SK-N-SH (cell line): ENCODE results near the gene DPP4. TPM values are rescaled to one million over a fixed set of nuclear protein-coding genes. Genes with fewer than 3 reads are reported as not detected.

Experiments used
- CTCF ChIA-PET: fragments of 300-600, 350-600 bp; formaldehyde crosslinking; extraction: SDS; loops from one replicate; lab custom pipeline; 2021; lab: Yijun Ruan, JAX
- POLR2A ChIA-PET: fragments of 350-600 bp; sonication (Branson Sonifier 250); formaldehyde crosslinking; extraction: SDS; loops from one replicate; lab custom pipeline; 2020; ENCODE audit warnings: antibody characterized with exemption, inconsistent platforms; lab: Yijun Ruan, JAX
- DNase-seq: peaks from one replicate; pipeline ENCODE4 v3.0.0; 2012
- H2AFZ ChIP-seq: fragments of 200-600 bp; sonication (generic); 2 replicates; pipeline ENCODE4 v1.8.1; 2016; ENCODE audit warnings: antibody characterized with exemption, mild to moderate bottlenecking, low read depth
- H3F3A ChIP-seq: fragments of 200-600 bp; sonication (generic); replicated peaks from 2 replicates; pipeline ENCODE3; 2016; ENCODE audit warnings: antibody characterized with exemption, mild to moderate bottlenecking; ENCODE audit not compliant: insufficient read depth
- H3K27ac ChIP-seq, 2 experiments: fragments of 200-500 bp in 1 of 2; fragments of 200-600 bp in 1 of 2; sonication (Bioruptor generic) in 1 of 2; sonication (generic), shearing (Covaris generic) in 1 of 2; 2 replicates each; pipeline versions ENCODE4 v1.5.1 to v1.6.1; 2014 to 2016; ENCODE audit warnings: low read depth in 2 of 2, inconsistent platforms in 1 of 2, low read length in 1 of 2, mild to moderate bottlenecking in 1 of 2, mixed read lengths in 1 of 2
- H3K27me3 ChIP-seq: fragments of 200-600 bp; sonication (generic), shearing (Covaris generic); 2 replicates; pipeline ENCODE4 v1.6.1; 2016; ENCODE audit warnings: mixed run types; ENCODE audit not compliant: insufficient read depth
- H3K36me3 ChIP-seq, 2 experiments: fragments of 200-500 bp in 1 of 2; fragments of 200-600 bp in 1 of 2; sonication (Bioruptor generic) in 1 of 2; sonication (generic) in 1 of 2; replicated peaks in 1 of 2; 2 replicates each; pipeline versions ENCODE3 to v1.5.1; 2014 to 2016; ENCODE audit warnings: low read length in 1 of 2, mild to moderate bottlenecking in 1 of 2; ENCODE audit not compliant: insufficient read depth in 2 of 2, control insufficient read depth in 1 of 2
- H3K4me1 ChIP-seq, 2 experiments: fragments of 200-500 bp in 1 of 2; fragments of 200-600 bp in 1 of 2; sonication (Bioruptor generic) in 1 of 2; sonication (generic), shearing (Covaris generic) in 1 of 2; 2 replicates each; pipeline versions ENCODE4 v1.5.1 to v1.6.1; 2014 to 2016; ENCODE audit warnings: low read depth in 1 of 2, low read length in 1 of 2, mixed run types in 1 of 2; ENCODE audit not compliant: insufficient read depth in 2 of 2, control insufficient read depth in 1 of 2
- H3K4me2 ChIP-seq: fragments of 200-600 bp; sonication (generic), shearing (Covaris generic); 2 replicates; pipeline ENCODE4 v1.6.1; 2017; ENCODE audit warnings: mixed run types
- H3K4me3 ChIP-seq, 2 experiments: fragments of 200-500 bp in 1 of 2; fragments of 200-600 bp in 1 of 2; sonication (Bioruptor generic) in 1 of 2; sonication (generic), shearing (Covaris generic) in 1 of 2; 2 replicates each; pipeline versions ENCODE4 v1.5.1 to v1.8.1; 2014 to 2016; ENCODE audit warnings: low read depth in 2 of 2, inconsistent platforms in 1 of 2, low read length in 1 of 2, mild to moderate bottlenecking in 1 of 2, mixed read lengths in 1 of 2, moderate library complexity in 1 of 2
- H3K79me2 ChIP-seq: fragments of 200-600 bp; sonication (generic); 2 replicates; pipeline ENCODE4 v1.8.1; 2017; ENCODE audit warnings: mild to moderate bottlenecking; ENCODE audit not compliant: insufficient read depth
- H3K9ac ChIP-seq: fragments of 200-600 bp; sonication (generic); 2 replicates; pipeline ENCODE4 v1.6.1; 2017; ENCODE audit warnings: mixed run types
- H3K9me2 ChIP-seq: fragments of 200-600 bp; sonication (generic); 2 replicates; pipeline ENCODE4 v1.6.1; 2017; ENCODE audit warnings: mixed run types
- H3K9me3 ChIP-seq: fragments of 200-600 bp; sonication (generic); 2 replicates; pipeline ENCODE4 v1.6.1; 2017; ENCODE audit warnings: mixed run types, mild to moderate bottlenecking, moderate library complexity
- H4K20me1 ChIP-seq: fragments of 200-600 bp; sonication (generic); 2 replicates; pipeline ENCODE4 v1.6.1; 2017; ENCODE audit warnings: mild to moderate bottlenecking, mixed run types; ENCODE audit not compliant: insufficient read depth
- ELF1 ChIP-seq: IDR thresholded peaks from 2 replicates; pipeline ENCODE4 v1.4.0; 2012
- EP300 ChIP-seq, 2 experiments: IDR thresholded peaks; 2 replicates each; pipeline versions ENCODE4 v1.4.0 to v1.6.1; 2012; ENCODE audit warnings: borderline replicate concordance in 1 of 2, low read depth in 1 of 2, low read length in 1 of 2
- FOXM1 ChIP-seq: IDR thresholded peaks from 2 replicates; pipeline ENCODE4 v1.4.0; 2012; ENCODE audit warnings: low read depth, mild to moderate bottlenecking
- MEF2A ChIP-seq: IDR thresholded peaks from 2 replicates; pipeline ENCODE4 v1.4.0; 2012; ENCODE audit warnings: low read depth, borderline replicate concordance
- NRF1 ChIP-seq: IDR thresholded peaks from 2 replicates; pipeline ENCODE4 v1.6.1; 2012; ENCODE audit warnings: low read depth, mild to moderate bottlenecking, low read length
- RAD21 ChIP-seq: IDR thresholded peaks from 2 replicates; pipeline ENCODE4 v1.6.1; 2012; ENCODE audit warnings: mild to moderate bottlenecking, low read length
- RFX5 ChIP-seq: IDR thresholded peaks from 2 replicates; pipeline ENCODE4 v1.6.1; 2012; ENCODE audit warnings: mild to moderate bottlenecking, improper control_type of control experiment, low read length
- RXRA ChIP-seq: IDR thresholded peaks from 2 replicates; pipeline ENCODE4 v1.4.0; 2012; ENCODE audit warnings: low read depth, mild to moderate bottlenecking, borderline replicate concordance
- SMC3 ChIP-seq: IDR thresholded peaks from 2 replicates; pipeline ENCODE4 v1.6.1; 2012; ENCODE audit warnings: low read depth, low read length, improper control_type of control experiment
- TAF1 ChIP-seq: IDR thresholded peaks from 2 replicates; pipeline ENCODE4 v1.6.1; 2012; ENCODE audit warnings: low read depth, mild to moderate bottlenecking, low read length, moderate library complexity, borderline replicate concordance
- TCF12 ChIP-seq: IDR thresholded peaks from 2 replicates; pipeline ENCODE4 v1.4.0; 2012
- WGBS: methylation state at CpG from one replicate; pipeline ENCODE4 v1.1.6; 2017; ENCODE audit warnings: low lambda C conversion rate; 5-methylcytosine and 5-hydroxymethylcytosine counted together
- polyA plus RNA-seq, 3 experiments: library from polyadenylated mRNA; depleted of rRNA; stranded (reverse); fragments of >200 nt; gene quantifications; 2 replicates each; pipeline ENCODE4 v1.2.3, GENCODE V29; 2012
- TF ChIP-seq, protein P1 (sequence below): IDR thresholded peaks from 2 replicates; pipeline ENCODE4 v1.4.0; 2012; ENCODE audit warnings: low read depth
- TF ChIP-seq, protein P2 (sequence below): IDR thresholded peaks from 2 replicates; pipeline ENCODE4 v1.6.1; 2012; ENCODE audit warnings: mild to moderate bottlenecking, low read depth, low read length, moderate library complexity
- TF ChIP-seq, protein P3 (sequence below): IDR thresholded peaks from 2 replicates; pipeline ENCODE4 v1.4.0; 2012; ENCODE audit warnings: low read depth, borderline replicate concordance
- TF ChIP-seq, protein P4 (sequence below): IDR thresholded peaks from 2 replicates; pipeline ENCODE4 v1.4.0; 2012; ENCODE audit warnings: low read depth, borderline replicate concordance
- TF ChIP-seq, protein P5 (sequence below): fragments of 150-350 bp; IDR thresholded peaks from 2 replicates; pipeline ENCODE4 v1.6.1; 2016; ENCODE audit warnings: mild to moderate bottlenecking, low read depth, low read length
- TF ChIP-seq, protein P6 (sequence below): fragments of 150-350 bp; IDR thresholded peaks from 2 replicates; pipeline ENCODE4 v1.6.1; 2017; ENCODE audit warnings: antibody characterized with exemption, low read length, low read depth, borderline replicate concordance

DPP4 gene
- polyA plus RNA-seq, 1 of the 3 experiments (the other 2 are of a cell fraction), result 5.0 TPM

DNA sequence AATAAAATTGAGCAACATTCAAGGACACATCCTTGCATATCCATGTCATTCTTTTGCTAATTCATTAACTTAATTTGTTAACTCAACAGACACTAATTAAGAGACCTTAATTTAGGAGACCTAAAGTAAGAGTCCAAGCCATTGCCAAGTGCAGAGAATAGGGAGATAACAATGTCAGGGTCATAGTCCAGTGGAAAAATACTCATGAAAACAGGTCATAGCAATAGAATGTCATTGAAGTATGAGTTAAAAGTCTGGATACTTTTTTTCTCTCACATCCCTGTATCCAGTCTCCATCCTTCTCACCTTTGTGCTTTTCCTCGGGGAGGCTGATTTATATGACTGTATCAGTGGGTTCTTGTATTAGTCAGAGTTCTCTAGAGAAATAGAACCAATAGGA, 26.6 kb upstream of the DPP4 start:
- Histone ChIP-seq H3F3A (no peaks in the 10 kb centered on the region), H3K36me3 (no peaks in the 10 kb centered on the region), H3K79me2 (no peaks in the 10 kb centered on the region), H3K9me2 (no peaks in the 10 kb centered on the region), H3K27me3 (no peaks in the 10 kb centered on the region), H3K4me2 (no peak overlapping the region), H3K4me1 (no peaks in the 10 kb centered on the region), H3K27ac (no peak overlapping the region), H3K9ac (no peak overlapping the region), H2AFZ (no peak overlapping the region), H4K20me1 (no peaks in the 10 kb centered on the region), H3K4me3 (no peak overlapping the region), H3K9me3 (no peaks in the 10 kb centered on the region)
- whole genome bisulfite sequencing, result 9% methylated on average over 1 of the region's 1 CpG
- CTCF ChIA-PET, result no interaction called here
- TF ChIP-seq RAD21, result no peak
- TF ChIP-seq TAF1, result no peak
- TF ChIP-seq, protein P1, sequence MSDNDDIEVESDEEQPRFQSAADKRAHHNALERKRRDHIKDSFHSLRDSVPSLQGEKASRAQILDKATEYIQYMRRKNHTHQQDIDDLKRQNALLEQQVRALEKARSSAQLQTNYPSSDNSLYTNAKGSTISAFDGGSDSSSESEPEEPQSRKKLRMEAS, result no peak
- TF ChIP-seq SMC3, result no peak
- TF ChIP-seq, protein P2, sequence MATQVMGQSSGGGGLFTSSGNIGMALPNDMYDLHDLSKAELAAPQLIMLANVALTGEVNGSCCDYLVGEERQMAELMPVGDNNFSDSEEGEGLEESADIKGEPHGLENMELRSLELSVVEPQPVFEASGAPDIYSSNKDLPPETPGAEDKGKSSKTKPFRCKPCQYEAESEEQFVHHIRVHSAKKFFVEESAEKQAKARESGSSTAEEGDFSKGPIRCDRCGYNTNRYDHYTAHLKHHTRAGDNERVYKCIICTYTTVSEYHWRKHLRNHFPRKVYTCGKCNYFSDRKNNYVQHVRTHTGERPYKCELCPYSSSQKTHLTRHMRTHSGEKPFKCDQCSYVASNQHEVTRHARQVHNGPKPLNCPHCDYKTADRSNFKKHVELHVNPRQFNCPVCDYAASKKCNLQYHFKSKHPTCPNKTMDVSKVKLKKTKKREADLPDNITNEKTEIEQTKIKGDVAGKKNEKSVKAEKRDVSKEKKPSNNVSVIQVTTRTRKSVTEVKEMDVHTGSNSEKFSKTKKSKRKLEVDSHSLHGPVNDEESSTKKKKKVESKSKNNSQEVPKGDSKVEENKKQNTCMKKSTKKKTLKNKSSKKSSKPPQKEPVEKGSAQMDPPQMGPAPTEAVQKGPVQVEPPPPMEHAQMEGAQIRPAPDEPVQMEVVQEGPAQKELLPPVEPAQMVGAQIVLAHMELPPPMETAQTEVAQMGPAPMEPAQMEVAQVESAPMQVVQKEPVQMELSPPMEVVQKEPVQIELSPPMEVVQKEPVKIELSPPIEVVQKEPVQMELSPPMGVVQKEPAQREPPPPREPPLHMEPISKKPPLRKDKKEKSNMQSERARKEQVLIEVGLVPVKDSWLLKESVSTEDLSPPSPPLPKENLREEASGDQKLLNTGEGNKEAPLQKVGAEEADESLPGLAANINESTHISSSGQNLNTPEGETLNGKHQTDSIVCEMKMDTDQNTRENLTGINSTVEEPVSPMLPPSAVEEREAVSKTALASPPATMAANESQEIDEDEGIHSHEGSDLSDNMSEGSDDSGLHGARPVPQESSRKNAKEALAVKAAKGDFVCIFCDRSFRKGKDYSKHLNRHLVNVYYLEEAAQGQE, result no peak
- TF ChIP-seq, protein P3, sequence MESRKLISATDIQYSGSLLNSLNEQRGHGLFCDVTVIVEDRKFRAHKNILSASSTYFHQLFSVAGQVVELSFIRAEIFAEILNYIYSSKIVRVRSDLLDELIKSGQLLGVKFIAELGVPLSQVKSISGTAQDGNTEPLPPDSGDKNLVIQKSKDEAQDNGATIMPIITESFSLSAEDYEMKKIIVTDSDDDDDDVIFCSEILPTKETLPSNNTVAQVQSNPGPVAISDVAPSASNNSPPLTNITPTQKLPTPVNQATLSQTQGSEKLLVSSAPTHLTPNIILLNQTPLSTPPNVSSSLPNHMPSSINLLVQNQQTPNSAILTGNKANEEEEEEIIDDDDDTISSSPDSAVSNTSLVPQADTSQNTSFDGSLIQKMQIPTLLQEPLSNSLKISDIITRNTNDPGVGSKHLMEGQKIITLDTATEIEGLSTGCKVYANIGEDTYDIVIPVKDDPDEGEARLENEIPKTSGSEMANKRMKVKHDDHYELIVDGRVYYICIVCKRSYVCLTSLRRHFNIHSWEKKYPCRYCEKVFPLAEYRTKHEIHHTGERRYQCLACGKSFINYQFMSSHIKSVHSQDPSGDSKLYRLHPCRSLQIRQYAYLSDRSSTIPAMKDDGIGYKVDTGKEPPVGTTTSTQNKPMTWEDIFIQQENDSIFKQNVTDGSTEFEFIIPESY, result no peak
- TF ChIP-seq ELF1, result no peak
- TF ChIP-seq, protein P4, sequence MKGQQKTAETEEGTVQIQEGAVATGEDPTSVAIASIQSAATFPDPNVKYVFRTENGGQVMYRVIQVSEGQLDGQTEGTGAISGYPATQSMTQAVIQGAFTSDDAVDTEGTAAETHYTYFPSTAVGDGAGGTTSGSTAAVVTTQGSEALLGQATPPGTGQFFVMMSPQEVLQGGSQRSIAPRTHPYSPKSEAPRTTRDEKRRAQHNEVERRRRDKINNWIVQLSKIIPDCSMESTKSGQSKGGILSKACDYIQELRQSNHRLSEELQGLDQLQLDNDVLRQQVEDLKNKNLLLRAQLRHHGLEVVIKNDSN, result no peak
- no peak for TF ChIP-seq NRF1
- no peak for TF ChIP-seq MEF2A
- TF ChIP-seq EP300 (IDR thresholded peaks at IDR 0.05; ENCODE audit: borderline replicate concordance in 1 of 2, low read depth in 1 of 2, low read length in 1 of 2), result no peak
- TF ChIP-seq FOXM1, result no peak
- TF ChIP-seq, protein P5, sequence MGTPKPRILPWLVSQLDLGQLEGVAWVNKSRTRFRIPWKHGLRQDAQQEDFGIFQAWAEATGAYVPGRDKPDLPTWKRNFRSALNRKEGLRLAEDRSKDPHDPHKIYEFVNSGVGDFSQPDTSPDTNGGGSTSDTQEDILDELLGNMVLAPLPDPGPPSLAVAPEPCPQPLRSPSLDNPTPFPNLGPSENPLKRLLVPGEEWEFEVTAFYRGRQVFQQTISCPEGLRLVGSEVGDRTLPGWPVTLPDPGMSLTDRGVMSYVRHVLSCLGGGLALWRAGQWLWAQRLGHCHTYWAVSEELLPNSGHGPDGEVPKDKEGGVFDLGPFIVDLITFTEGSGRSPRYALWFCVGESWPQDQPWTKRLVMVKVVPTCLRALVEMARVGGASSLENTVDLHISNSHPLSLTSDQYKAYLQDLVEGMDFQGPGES, result no peak
- TF ChIP-seq, protein P6, sequence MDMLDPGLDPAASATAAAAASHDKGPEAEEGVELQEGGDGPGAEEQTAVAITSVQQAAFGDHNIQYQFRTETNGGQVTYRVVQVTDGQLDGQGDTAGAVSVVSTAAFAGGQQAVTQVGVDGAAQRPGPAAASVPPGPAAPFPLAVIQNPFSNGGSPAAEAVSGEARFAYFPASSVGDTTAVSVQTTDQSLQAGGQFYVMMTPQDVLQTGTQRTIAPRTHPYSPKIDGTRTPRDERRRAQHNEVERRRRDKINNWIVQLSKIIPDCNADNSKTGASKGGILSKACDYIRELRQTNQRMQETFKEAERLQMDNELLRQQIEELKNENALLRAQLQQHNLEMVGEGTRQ, result no peak
- TF ChIP-seq RXRA, result no peak
- no peak for TF ChIP-seq RFX5
- TF ChIP-seq TCF12, result no peak
- no peak for DNase-seq
- POLR2A ChIA-PET, result no interaction called here
